A673 (cell line): ENCODE data around the gene FRMD4A. TPM values are rescaled to one million over a fixed set of nuclear protein-coding genes. Genes with fewer than 3 reads are reported as not detected.
A peak's percentile ranks its signal among the peaks of the same experiment; 100 is the strongest.

Experiments
- BruUV-seq: library from RNA; stranded (reverse); fragments of 400-500 nt; replicated peaks from 2 replicates; lab custom pipeline; 2021; lab: Mats Ljungman, UMichigan
- CTCF ChIA-PET: fragments of 300-600 bp; sonication (Branson Sonifier 250); formaldehyde crosslinking; loops from one replicate; lab custom pipeline; 2022; ENCODE audit warnings: antibody characterized with exemption; lab: Charles Lee
- POLR2A ChIA-PET: fragments of 300-600 bp; sonication (Branson Sonifier 250); formaldehyde crosslinking; loops from one replicate; lab custom pipeline; 2022; ENCODE audit warnings: antibody characterized with exemption; ENCODE audit not compliant: low non-redundant PET; lab: Charles Lee
- DNase-seq: peaks from one replicate; pipeline ENCODE4 v3.0.0-alpha.2; 2015; ENCODE audit warnings: low spot score
- H3K27ac ChIP-seq: fragments of 200-600 bp; sonication (generic); 2 replicates; pipeline ENCODE4 v1.5.1; 2016; ENCODE audit warnings: mixed run types, low read depth, mild to moderate bottlenecking, mixed read lengths, antibody characterized with exemption, low read length; ENCODE audit not compliant: poor library complexity, severe bottlenecking
- H3K27me3 ChIP-seq: fragments of 200-600 bp; sonication (generic); replicated peaks from 2 replicates; pipeline ENCODE4 v1.6.1; 2017; ENCODE audit warnings: mixed run types, low read depth, mild to moderate bottlenecking, mixed read lengths, antibody characterized with exemption, low read length; ENCODE audit not compliant: insufficient read depth, poor library complexity
- H3K36me3 ChIP-seq: fragments of 200-600 bp; sonication (generic); 2 replicates; pipeline ENCODE4 v1.6.1; 2016; ENCODE audit warnings: mixed run types, mild to moderate bottlenecking, mixed read lengths, antibody characterized with exemption, low read length; ENCODE audit not compliant: insufficient read depth, poor library complexity, severe bottlenecking
- H3K4me1 ChIP-seq: fragments of 200-600 bp; sonication (generic); 2 replicates; pipeline ENCODE4 v1.6.1; 2017; ENCODE audit warnings: mixed run types, mild to moderate bottlenecking, mixed read lengths, antibody characterized with exemption, low read length; ENCODE audit not compliant: insufficient read depth, poor library complexity, severe bottlenecking
- H3K4me3 ChIP-seq: fragments of 200-600 bp; sonication (generic); 2 replicates; pipeline ENCODE4 v1.5.1; 2016; ENCODE audit warnings: low read depth, mixed run types, mild to moderate bottlenecking, mixed read lengths, low read length; ENCODE audit not compliant: poor library complexity, severe bottlenecking
- H3K9me3 ChIP-seq: fragments of 200-600 bp; sonication (generic); 2 replicates; pipeline ENCODE4 v1.6.1; 2016; ENCODE audit warnings: mixed run types, low read depth, mild to moderate bottlenecking, mixed read lengths, antibody characterized with exemption, low read length; ENCODE audit not compliant: poor library complexity, severe bottlenecking
- EZH2 ChIP-seq: fragments of 200-600 bp; sonication (generic); IDR thresholded peaks from 2 replicates; pipeline ENCODE4 v1.6.1; 2017; ENCODE audit warnings: borderline replicate concordance, low read depth, mild to moderate bottlenecking, mixed read lengths, antibody characterized with exemption, low read length; ENCODE audit not compliant: poor library complexity, severe bottlenecking
- intact Hi-C: fragments of 100-400 bp; cut with micrococcal nuclease; formaldehyde crosslinking; loops from one replicate; pipeline ENCODE4 v1.10.0; 2022; ENCODE audit not compliant: unreplicated experiment
- total RNA-seq: library from RNA; stranded (reverse); gene quantifications from 2 replicates; pipeline ENCODE4 v1.2.3, GENCODE V29; 2021
- TF ChIP-seq, protein P1 (sequence below): fragments of 300-800, 200-600 bp; sonication (generic); conservative IDR thresholded peaks from 2 replicates; pipeline ENCODE4 v1.5.1; 2017; ENCODE audit warnings: low read depth, mild to moderate bottlenecking, antibody characterized with exemption, low read length, moderate library complexity, mixed read lengths

The FRMD4A gene
- total RNA-seq, 1 experiment from 2014 or later: 26.3 TPM

DNA sequence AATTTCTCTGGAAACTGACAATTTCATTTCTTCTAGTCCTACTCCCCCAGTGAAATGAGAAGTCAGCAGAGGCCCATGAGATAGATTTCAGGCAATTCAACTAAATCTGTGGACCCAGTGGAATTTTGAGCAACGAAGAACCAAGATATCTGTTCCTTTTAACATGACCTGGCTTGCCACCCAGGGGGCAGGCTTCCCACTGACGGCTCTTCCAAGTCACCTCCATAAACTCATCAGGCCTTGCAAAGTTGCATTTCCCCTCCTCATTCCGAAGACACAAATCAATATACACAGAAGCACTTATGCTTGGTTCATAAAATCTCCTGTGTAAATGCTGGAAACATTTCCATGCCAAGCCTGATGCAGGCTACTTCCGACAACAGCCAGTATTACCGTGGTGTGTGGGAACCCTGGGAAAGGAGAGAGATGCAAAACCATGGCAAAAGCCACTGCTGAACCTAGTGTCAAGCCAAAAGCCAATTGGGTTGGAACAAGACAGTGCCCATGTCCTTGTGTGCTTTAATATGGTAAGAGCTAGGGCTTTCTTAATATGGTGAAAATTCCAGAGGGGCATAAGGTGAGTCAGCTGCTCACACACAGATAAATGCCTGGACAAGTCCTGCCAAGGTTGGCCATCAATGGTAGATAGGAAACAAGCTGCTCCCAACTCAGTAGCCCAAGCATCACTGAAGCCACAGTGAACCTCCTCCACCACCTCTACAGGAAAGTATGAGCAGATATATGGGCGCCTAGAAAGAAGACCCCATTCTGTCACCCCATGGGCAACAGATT, 1.6 kb downstream of the FRMD4A start:
- DNase-seq: no peak
- no TSS peak for BruUV-seq
- POLR2A ChIA-PET: no interaction called here
- CTCF ChIA-PET: no interaction called here
- Histone ChIP-seq H3K9me3 (no peaks in the 10 kb centered on the region), H3K36me3 (no peaks in the 10 kb centered on the region), H3K27me3 (peaks cover 12% of the 10 kb centered on the region), H3K27ac (no peak overlapping the region), H3K4me1 (peaks cover 20% of the 10 kb centered on the region), H3K4me3 (no peak overlapping the region)
- TF ChIP-seq, protein P1, sequence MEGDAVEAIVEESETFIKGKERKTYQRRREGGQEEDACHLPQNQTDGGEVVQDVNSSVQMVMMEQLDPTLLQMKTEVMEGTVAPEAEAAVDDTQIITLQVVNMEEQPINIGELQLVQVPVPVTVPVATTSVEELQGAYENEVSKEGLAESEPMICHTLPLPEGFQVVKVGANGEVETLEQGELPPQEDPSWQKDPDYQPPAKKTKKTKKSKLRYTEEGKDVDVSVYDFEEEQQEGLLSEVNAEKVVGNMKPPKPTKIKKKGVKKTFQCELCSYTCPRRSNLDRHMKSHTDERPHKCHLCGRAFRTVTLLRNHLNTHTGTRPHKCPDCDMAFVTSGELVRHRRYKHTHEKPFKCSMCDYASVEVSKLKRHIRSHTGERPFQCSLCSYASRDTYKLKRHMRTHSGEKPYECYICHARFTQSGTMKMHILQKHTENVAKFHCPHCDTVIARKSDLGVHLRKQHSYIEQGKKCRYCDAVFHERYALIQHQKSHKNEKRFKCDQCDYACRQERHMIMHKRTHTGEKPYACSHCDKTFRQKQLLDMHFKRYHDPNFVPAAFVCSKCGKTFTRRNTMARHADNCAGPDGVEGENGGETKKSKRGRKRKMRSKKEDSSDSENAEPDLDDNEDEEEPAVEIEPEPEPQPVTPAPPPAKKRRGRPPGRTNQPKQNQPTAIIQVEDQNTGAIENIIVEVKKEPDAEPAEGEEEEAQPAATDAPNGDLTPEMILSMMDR: no peak
- intact Hi-C loops: loop anchor here (10.0 kb wide), 1 partner anchor 134 kb away; no protein-coding TSS in a partner anchor

DNA sequence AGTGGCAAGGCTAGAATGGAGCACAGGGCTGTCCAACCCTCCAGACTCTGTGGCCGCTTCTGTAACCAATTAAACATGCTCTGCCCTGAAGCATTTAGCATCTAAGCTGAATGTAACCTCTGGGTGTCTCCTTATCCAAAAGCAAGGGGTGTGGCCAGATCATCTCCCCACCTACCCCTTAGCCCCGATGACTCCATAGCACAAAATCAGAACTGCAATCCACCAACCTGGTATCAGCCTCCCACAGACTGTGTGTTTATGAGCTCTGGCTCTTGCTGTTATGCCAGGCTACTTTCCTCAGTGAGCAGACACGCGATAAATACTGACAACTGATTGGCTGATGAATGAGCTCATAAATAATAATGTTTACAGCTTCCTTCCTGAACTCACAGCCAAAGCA, 3.2 kb downstream of the FRMD4A start:
- Histone ChIP-seq H3K4me3 (peak overlapping the region; percentile 8), H3K9me3 (no peaks in the 10 kb centered on the region), H3K27ac (peak overlapping the region; percentile 66), H3K27me3 (peaks cover 9% of the 10 kb centered on the region), H3K36me3 (no peaks in the 10 kb centered on the region), H3K4me1 (peaks cover 26% of the 10 kb centered on the region)
- no peak for TF ChIP-seq EZH2
- TF ChIP-seq, protein P1: no peak
- DNase-seq: peak; percentile 94
- ChIA-PET CTCF (no interaction called here), POLR2A (interaction anchor here (0.9 kb wide), 1 partner anchor 142 kb away, joined by 3 read pairs; no protein-coding TSS in a partner anchor)
- BruUV-seq: no TSS peak
- intact Hi-C loops: loop anchor here (10.0 kb wide), 1 partner anchor 133 kb away; no protein-coding TSS in a partner anchor

DNA sequence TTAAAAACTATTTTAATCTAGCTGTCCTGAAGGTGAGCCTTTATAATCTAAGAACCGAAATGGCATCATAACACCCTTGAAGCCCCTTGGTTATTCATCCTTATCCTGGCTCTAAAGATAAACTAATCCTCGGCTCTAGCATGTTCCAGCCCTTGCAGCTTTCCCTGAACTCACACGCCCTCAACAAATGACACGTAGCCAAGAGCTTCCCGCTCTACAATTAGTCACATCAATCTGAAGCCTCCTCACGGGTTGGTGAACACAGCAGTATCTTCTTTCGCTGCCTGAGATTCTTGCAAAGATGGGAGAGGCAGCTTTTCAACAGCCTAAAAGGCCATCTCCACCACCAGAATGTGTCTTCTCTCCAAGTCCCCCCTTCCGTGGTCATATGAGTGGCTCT, 4.1 kb downstream of the FRMD4A start:
- peak; percentile 30 for DNase-seq
- H3K27me3 ChIP-seq: peaks cover 9% of the 10 kb centered on the region
- CTCF ChIA-PET: no interaction called here
- H3K4me3 ChIP-seq: no peak overlapping the region
- BruUV-seq: no TSS peak
- intact Hi-C loops: loop anchor here (10.0 kb wide), 1 partner anchor 132 kb away; no protein-coding TSS in a partner anchor
- no peaks in the 10 kb centered on the region for H3K36me3 ChIP-seq
- no peak overlapping the region for H3K27ac ChIP-seq
- peaks cover 26% of the 10 kb centered on the region for H3K4me1 ChIP-seq
- TF ChIP-seq, protein P1: no peak
- TF ChIP-seq EZH2: no peak
- POLR2A ChIA-PET: no interaction called here
- no peaks in the 10 kb centered on the region for H3K9me3 ChIP-seq
